Right renal cortex interstitium (tissue), 3 donors: Measurements from ENCODE around the gene CASKIN1. TPM values are rescaled to one million over a fixed set of nuclear protein-coding genes. Genes with fewer than 3 reads are reported as not detected.

Source experiments
- DNase-seq, 3 donors: peaks; one replicate each; pipeline ENCODE4 v3.0.0-alpha.2; 2013; ENCODE audit warnings: low read depth in 3 of 3, low spot score in 2 of 3
- polyA plus RNA-seq, 3 donors: library from polyadenylated mRNA; unstranded; fragments of 120-200 nt; gene quantifications; one replicate each; pipeline ENCODE4 v1.2.1, GENCODE V29; 2013; ENCODE audit not compliant: insufficient read length in 3 of 3

Gene CASKIN1
- polyA plus RNA-seq, 3 donors, result 0.92 to 1.4 (median 1.4) TPM

GRCh38 chr16:2233872-2234812, 37.7 kb upstream of the CASKIN1 start:
- DNase-seq, result no peak

- no peak for DNase-seq
These were observed 36.8 kb upstream of the CASKIN1 start for GRCh38 chr16:2233046-2233775.

GRCh38 chr16:2232094-2232990, 35.9 kb upstream of the CASKIN1 start:
- DNase-seq, result no peak

GRCh38 chr16:2231016-2231931, 34.9 kb upstream of the CASKIN1 start:
- DNase-seq, result no peak

GRCh38 chr16:2230376-2230775, 34.0 kb upstream of the CASKIN1 start:
- no peak for DNase-seq

GRCh38 chr16:2229632-2230250, 33.3 kb upstream of the CASKIN1 start:
- DNase-seq, result no peak

GRCh38 chr16:2229091-2229490, 32.7 kb upstream of the CASKIN1 start:
- no peak for DNase-seq

- no peak for DNase-seq
These were observed 31.9 kb upstream of the CASKIN1 start for GRCh38 chr16:2228161-2228824.

- no peak for DNase-seq
These were observed 30.5 kb upstream of the CASKIN1 start for GRCh38 chr16:2226918-2227317.

GRCh38 chr16:2226245-2226793, 29.9 kb upstream of the CASKIN1 start:
- DNase-seq, result no peak

- no peak for DNase-seq
These were observed 27.6 kb upstream of the CASKIN1 start for GRCh38 chr16:2223942-2224486.

- DNase-seq, result peak; percentile 88 to 98 (median 94)
These were observed 27.0 kb upstream of the CASKIN1 start, which contains the start of gene E4F1 for GRCh38 chr16:2223221-2223941. Gene E4F1, plus strand, starts transcription at chr16:2223591. Its CDS starts 23 bp downstream, at chr16:2223614.

GRCh38 chr16:2216330-2216729, 19.9 kb upstream of the CASKIN1 start:
- DNase-seq, result no peak

- DNase-seq, result no peak
These were observed 18.2 kb upstream of the CASKIN1 start, which contains the start of gene PGP for GRCh38 chr16:2214719-2214968. Gene PGP, minus strand, starts transcription at chr16:2214840. Its CDS starts 63 bp downstream, at chr16:2214777.

GRCh38 chr16:2213817-2214718, 17.7 kb upstream of the CASKIN1 start:
- DNase-seq, result no peak
